SK-N-SH treated with all-trans-retinoic acid at 6 μM for 48 hours (cell line): ENCODE results near the gene GRB2.

Experiments
- ATAC-seq: fragments of 200-7000 bp; cut with Tn5 transposase; 3 replicates; pipeline ENCODE4 v1.9.1; 2020; ENCODE audit warnings: mild to moderate bottlenecking, moderate library complexity
- ARNTL ChIP-seq: fragments of 450-650 bp; formaldehyde crosslinking; IDR thresholded peaks from 2 replicates; pipeline ENCODE4 v1.5.0; 2020; ENCODE audit warnings: low read depth, mild to moderate bottlenecking, moderate library complexity, borderline replicate concordance
- BACH2 ChIP-seq: fragments of 250-450 bp; sonication (Bioruptor Pico); IDR thresholded peaks from 2 replicates; pipeline ENCODE4 v1.9.0; 2021; ENCODE audit warnings: mild to moderate bottlenecking, borderline replicate concordance
- CREB5 ChIP-seq: fragments of 250-450 bp; sonication (Bioruptor Pico); IDR thresholded peaks from 2 replicates; pipeline ENCODE4 v1.5.1; 2020; ENCODE audit warnings: low read depth, mild to moderate bottlenecking, moderate library complexity
- CSDC2 ChIP-seq: fragments of 250-450 bp; sonication (Bioruptor Pico); IDR thresholded peaks from 2 replicates; pipeline ENCODE4 v1.5.0; 2020; ENCODE audit warnings: mild to moderate bottlenecking, moderate library complexity
- ESRRG ChIP-seq: fragments of 250-450 bp; sonication (Bioruptor Pico); IDR thresholded peaks from 2 replicates; pipeline ENCODE4 v1.6.1; 2021; ENCODE audit warnings: mild to moderate bottlenecking
- GLIS3 ChIP-seq: fragments of 250-450 bp; sonication (Bioruptor Pico); IDR thresholded peaks from 2 replicates; pipeline ENCODE4 v1.5.0; 2020; ENCODE audit warnings: mild to moderate bottlenecking, moderate library complexity
- ISL1 ChIP-seq: fragments of 250-450 bp; sonication (Bioruptor Pico); IDR thresholded peaks from 2 replicates; pipeline ENCODE4 v2.1.2; 2022; ENCODE audit warnings: mild to moderate bottlenecking, moderate library complexity
- OSR1 ChIP-seq: fragments of 250-450 bp; sonication (Bioruptor Pico); IDR thresholded peaks from 2 replicates; pipeline ENCODE4 v1.8.0; 2022; ENCODE audit warnings: moderate library complexity, mild to moderate bottlenecking, inconsistent platforms
- POU6F1 ChIP-seq: fragments of 250-450 bp; sonication (Bioruptor Pico); IDR thresholded peaks from 2 replicates; pipeline ENCODE4 v1.8.0; 2021; ENCODE audit warnings: low read depth, mild to moderate bottlenecking, moderate library complexity, borderline replicate concordance
- PPARA ChIP-seq: fragments of 250-450 bp; sonication (Bioruptor Pico); IDR thresholded peaks from 2 replicates; pipeline ENCODE4 v1.5.0; 2020; ENCODE audit warnings: mild to moderate bottlenecking, borderline replicate concordance
- RARB ChIP-seq: fragments of 250-450 bp; sonication (Bioruptor Pico); IDR thresholded peaks from 2 replicates; pipeline ENCODE4 v1.8.0; 2021; ENCODE audit warnings: mild to moderate bottlenecking, moderate library complexity
- SNAI2 ChIP-seq: fragments of 250-450 bp; sonication (Bioruptor Pico); IDR thresholded peaks from 2 replicates; pipeline ENCODE4 v1.5.0; 2020; ENCODE audit warnings: mild to moderate bottlenecking, moderate library complexity
- TCF4 ChIP-seq: fragments of 250-450 bp; sonication (Bioruptor Pico); IDR thresholded peaks from 2 replicates; pipeline ENCODE4 v1.8.0; 2021; ENCODE audit warnings: mild to moderate bottlenecking, moderate library complexity, borderline replicate concordance
- TOX ChIP-seq: fragments of 250-450 bp; sonication (Bioruptor Pico); IDR thresholded peaks from 2 replicates; pipeline ENCODE4 v1.8.0; 2021; ENCODE audit warnings: mild to moderate bottlenecking, moderate library complexity, borderline replicate concordance
- TSHZ2 ChIP-seq: fragments of 250-450 bp; sonication (Bioruptor Pico); IDR thresholded peaks from 2 replicates; pipeline ENCODE4 v1.5.0; 2020; ENCODE audit warnings: mild to moderate bottlenecking, moderate library complexity
- ZC3H10 ChIP-seq: fragments of 250-450 bp; sonication (Bioruptor Pico); IDR thresholded peaks from 2 replicates; pipeline ENCODE4 v1.5.1; 2021; ENCODE audit warnings: mild to moderate bottlenecking, moderate library complexity
- ZFP3 ChIP-seq: fragments of 250-450 bp; sonication (Bioruptor Pico); IDR thresholded peaks from 2 replicates; pipeline ENCODE4 v1.5.0; 2020; ENCODE audit warnings: mild to moderate bottlenecking, moderate library complexity
- ZFP30 ChIP-seq: fragments of 450-650 bp; formaldehyde crosslinking; IDR thresholded peaks from 2 replicates; pipeline ENCODE4 v1.5.0; 2022; ENCODE audit warnings: mild to moderate bottlenecking, moderate library complexity
- ZNF565 ChIP-seq: fragments of 450-650 bp; formaldehyde crosslinking; conservative IDR thresholded peaks from 2 replicates; pipeline ENCODE4 v1.5.0; 2020; ENCODE audit warnings: low read depth, mild to moderate bottlenecking, moderate library complexity
- ZNF70 ChIP-seq: fragments of 450-650 bp; formaldehyde crosslinking; IDR thresholded peaks from 2 replicates; pipeline ENCODE4 v1.5.0; 2020; ENCODE audit warnings: mild to moderate bottlenecking, moderate library complexity
- ZNF8 ChIP-seq: fragments of 450-650 bp; formaldehyde crosslinking; IDR thresholded peaks from 2 replicates; pipeline ENCODE4 v1.5.0; 2020; ENCODE audit warnings: mild to moderate bottlenecking, moderate library complexity

GRB2 gene

GRCh38 chr17:75313941-75314551 lies 91.4 kb downstream of the GRB2 start:
- ATAC-seq: peak; percentile 16
- no peak for TF ChIP-seq ZNF70 (CRISPR knock-in tag)
- TF ChIP-seq ZFP3 (CRISPR knock-in tag): no peak
- no peak for TF ChIP-seq GLIS3 (CRISPR knock-in tag)
- TF ChIP-seq ZNF565 (CRISPR knock-in tag): no peak
- TF ChIP-seq RARB (CRISPR knock-in tag): no peak
- no peak for TF ChIP-seq ARNTL (CRISPR knock-in tag)

- ATAC-seq: no peak; the same call in 2 of the 3 replicates
- TF ChIP-seq GLIS3 (CRISPR knock-in tag) (no peak), ESRRG (CRISPR knock-in tag) (no peak), ZFP30 (CRISPR knock-in tag) (no peak), CREB5 (CRISPR knock-in tag) (no peak), ZC3H10 (CRISPR knock-in tag) (no peak), TCF4 (CRISPR knock-in tag) (no peak), CSDC2 (no peak), BACH2 (CRISPR knock-in tag) (no peak), TSHZ2 (CRISPR knock-in tag) (no peak), ZNF70 (CRISPR knock-in tag) (no peak), PPARA (CRISPR knock-in tag) (no peak), ZNF8 (CRISPR knock-in tag) (no peak), OSR1 (CRISPR knock-in tag) (no peak), ARNTL (CRISPR knock-in tag) (no peak), ZFP3 (CRISPR knock-in tag) (no peak), ZNF565 (CRISPR knock-in tag) (no peak)
Measured at GRCh38 chr17:75308732-75309629, 96.5 kb downstream of the GRB2 start.

- no peak for TF ChIP-seq GLIS3 (CRISPR knock-in tag)
- ATAC-seq: no peak
Measured at GRCh38 chr17:75307957-75308731, 97.3 kb downstream of the GRB2 start.

- no peak for TF ChIP-seq BACH2 (CRISPR knock-in tag)
- no peak for TF ChIP-seq OSR1 (CRISPR knock-in tag)
- TF ChIP-seq POU6F1 (CRISPR knock-in tag): no peak
- TF ChIP-seq TOX (CRISPR knock-in tag): no peak
- TF ChIP-seq TSHZ2 (CRISPR knock-in tag): no peak
- TF ChIP-seq ISL1 (CRISPR knock-in tag): no peak
- no peak for TF ChIP-seq SNAI2 (CRISPR knock-in tag)
- TF ChIP-seq ZFP30 (CRISPR knock-in tag): no peak
- TF ChIP-seq, all 23 proteins: peak for 0
- ATAC-seq: no peak
Measured at GRCh38 chr17:75301502-75302206, 103.8 kb downstream of the GRB2 start.
